GM04503 (cell line): Measurements from ENCODE around the gene AFAP1L1.
"Not testable (repeated sequence)": the region's sequence is repeated elsewhere in the genome, so short reads cannot be mapped to it uniquely, and the experiment has no call there.

Experiments
- DNase-seq: peaks from one replicate; pipeline ENCODE4 v3.0.0-alpha.2; 2012; ENCODE audit warnings: low read depth

AFAP1L1 gene

DNA sequence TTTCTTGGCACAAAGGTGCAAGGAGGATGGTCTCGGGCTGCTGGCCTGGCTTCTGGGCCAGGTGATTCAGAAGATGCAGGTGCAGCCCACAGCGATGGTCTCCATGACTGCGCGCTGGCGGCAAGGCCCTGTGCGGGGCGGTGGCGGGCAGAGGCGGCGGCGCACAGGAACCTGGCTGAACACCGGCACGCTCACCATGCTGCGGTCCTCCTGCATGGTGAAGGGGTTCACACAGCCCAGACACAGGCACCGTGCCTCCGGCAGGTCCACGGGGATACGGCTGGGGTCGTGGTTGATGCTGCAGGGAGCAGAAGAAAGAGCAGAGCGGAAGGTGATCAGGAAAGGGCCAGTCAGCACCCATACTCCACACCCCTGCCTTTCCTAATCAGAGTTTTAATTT, 102.6 kb downstream of the AFAP1L1 start:
- DNase-seq: no peak

DNA sequence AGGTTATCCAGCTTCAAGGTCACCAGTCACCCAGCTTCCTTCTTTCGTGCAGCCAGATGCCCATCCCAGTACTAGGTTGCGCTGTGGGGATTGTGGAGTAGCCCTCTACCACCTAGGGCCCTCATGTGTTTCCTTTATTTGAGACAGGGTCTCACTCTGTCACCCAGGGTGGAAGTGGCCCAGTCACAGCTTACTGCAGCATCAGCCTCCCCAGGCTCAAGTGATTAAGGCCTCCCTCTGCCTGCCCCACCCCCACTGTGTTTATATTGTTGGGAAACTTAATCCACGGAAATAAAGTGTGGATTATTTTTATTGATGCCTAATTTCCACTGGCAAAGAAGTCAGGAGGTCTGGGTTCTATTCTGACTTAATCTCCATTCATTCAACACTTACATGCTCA, 103.1 kb downstream of the AFAP1L1 start:
- no peak for DNase-seq

DNA sequence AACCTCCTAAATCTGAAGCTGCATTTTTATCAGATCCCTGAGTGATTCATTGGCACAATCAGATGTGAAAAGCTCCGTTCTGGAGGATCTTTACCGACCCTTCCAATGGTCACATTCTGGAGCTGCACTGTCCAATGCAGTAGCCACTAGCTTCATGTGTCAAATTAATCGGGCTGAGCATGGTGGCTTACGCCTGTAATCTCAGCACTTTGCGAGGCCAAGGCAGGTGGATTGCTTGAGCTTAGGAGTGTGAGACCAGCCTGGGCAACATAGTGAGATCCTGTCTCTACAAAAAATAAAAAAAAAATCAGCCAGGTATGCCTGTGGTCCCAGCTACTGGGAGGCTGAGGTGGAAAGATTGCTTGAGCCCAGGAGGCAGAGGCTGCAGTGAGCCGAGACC, 103.8 kb downstream of the AFAP1L1 start:
- DNase-seq: no peak

DNA sequence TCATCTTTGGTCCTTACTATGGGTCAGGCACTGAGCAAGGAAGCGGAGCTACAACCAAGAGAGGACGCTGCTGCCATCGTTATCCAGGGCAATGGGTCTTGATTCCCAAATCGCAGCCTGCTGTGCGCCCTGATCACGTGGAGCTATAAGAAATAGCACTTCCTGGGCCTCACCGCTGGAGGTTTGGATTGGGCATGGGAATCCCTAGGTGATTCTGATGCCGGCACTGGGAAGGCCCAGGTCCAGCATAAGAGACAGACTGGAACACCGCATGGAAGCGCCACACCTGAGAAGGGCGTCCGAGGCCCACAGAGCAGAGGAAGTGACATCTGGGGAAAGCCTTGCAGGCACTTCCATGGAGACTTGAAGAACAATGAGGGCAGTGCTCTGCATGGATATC, 104.4 kb downstream of the AFAP1L1 start:
- no peak for DNase-seq

DNA sequence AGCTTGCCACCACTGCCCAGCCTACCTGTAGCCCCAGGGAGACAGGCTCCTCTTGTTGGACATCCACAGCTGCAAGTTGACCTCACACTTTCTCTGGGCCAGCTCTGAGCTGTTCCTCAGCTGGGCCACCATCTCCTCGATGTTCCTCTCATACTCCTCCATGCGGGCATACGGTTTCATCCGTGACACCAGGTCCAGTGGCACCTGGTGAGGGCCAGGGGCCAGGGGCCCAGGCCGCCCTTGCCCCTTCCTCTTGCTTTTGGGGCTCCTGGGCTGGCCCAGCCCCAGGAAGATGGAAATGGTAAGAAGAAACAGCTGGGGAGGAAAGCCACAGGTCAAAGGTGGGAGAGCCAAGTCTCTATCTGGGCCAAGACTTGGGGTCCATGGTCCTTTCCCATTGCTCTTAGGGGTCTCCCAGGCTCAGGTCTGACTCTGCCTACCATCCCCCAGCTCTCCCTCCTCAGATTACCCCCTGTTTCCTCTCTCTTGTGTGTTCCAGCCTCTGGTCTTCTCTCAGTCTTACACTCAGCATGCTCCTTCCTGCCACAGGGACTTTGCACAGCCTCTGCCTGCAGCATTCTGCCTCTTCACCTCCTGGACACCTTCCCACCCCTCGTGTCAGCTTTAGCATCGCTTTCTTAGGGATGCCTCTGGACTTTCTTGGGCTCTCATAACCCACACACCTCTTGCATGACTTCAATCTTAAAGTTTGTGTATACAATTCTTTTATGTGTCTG, 105.2 kb downstream of the AFAP1L1 start:
- no peak for DNase-seq

DNA sequence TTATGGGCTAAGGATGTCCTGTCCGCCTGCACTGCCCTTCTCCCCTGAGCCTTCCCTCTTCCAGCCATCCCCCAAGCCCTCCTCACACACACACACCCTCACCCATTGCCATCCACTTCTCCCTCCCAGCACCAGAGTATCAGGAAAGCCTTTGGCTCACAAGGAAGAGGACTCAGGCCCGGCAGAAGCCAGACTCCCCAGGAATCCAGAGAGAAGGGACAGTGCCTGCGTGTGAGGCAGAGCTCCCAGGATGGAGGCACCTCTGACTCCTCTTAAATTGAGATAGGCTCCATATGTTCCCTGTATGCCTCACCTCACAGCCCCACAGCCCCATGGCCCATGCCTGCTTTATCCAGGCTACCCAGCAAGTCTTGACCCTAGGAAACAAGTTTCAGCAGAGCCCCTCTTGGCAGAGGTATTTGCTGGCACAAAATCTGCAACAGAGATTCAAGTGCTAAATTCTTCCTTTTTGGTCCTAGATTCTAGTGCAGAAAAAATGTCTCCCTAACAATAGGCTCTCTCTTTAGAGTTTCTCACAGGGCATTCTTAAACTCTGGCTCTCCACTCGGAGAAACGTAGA, 106.7 kb downstream of the AFAP1L1 start:
- DNase-seq: no peak

DNA sequence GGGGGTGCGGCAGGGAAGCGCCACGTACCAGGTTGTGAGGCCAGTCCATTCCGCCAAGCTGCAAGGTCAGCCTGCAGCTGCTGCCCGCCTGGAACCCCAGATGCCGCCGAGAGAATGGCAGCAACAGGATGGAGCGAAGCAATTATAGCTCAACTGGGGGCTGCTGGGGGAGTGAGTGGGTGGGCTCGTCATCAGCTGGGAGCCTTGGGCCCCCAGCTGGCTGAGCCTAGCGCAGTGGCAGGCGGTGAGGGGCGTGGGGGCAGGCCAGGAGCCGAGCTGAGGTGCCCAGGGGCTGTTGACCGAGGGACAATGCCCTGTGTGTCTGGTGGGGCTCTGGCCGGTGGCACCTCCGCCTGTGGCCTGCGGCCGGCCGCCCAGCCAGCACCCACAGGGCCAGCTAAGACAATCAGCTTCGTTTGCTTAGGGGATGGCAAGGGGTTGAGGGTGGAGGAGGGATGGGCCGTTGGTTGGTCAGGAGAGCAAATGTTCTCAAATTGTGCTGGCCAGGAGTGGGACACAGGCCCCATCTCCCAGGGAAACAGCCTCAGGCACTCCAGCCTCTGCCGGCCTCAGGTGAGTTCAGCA, 107.6 kb downstream of the AFAP1L1 start, which contains the start of gene IL17B:
IL17B (minus strand) TSS at position 116 of the 585 bp plus-strand sequence; CDS start at position 49, 67 bp downstream.
- no peak for DNase-seq

DNA sequence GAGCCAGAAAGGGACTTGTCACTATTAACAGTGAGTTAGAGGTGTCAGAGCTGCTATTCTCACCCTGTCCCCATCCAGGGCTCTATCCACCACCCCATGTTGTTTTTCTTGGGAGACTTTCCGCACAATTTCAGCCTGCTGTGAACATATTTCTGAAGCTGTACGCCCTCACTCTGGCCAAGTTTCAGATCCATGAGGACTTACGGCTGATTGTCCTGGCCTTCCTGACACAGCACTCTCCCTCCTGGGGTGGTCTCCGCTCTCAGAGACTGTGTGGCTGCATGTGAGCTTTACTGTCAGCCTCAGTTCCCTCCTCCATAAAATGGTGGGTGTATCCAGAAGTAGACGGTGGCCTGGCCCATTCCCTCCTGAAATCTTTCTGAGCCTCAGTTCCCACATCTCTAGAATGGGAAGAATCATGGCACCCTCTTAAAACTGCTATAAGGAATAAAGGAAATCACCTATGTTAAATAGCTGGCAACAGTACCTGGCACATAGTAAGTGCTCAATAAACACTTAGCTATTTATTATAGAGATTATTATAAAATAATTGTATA, 108.2 kb downstream of the AFAP1L1 start:
- no peak for DNase-seq

DNA sequence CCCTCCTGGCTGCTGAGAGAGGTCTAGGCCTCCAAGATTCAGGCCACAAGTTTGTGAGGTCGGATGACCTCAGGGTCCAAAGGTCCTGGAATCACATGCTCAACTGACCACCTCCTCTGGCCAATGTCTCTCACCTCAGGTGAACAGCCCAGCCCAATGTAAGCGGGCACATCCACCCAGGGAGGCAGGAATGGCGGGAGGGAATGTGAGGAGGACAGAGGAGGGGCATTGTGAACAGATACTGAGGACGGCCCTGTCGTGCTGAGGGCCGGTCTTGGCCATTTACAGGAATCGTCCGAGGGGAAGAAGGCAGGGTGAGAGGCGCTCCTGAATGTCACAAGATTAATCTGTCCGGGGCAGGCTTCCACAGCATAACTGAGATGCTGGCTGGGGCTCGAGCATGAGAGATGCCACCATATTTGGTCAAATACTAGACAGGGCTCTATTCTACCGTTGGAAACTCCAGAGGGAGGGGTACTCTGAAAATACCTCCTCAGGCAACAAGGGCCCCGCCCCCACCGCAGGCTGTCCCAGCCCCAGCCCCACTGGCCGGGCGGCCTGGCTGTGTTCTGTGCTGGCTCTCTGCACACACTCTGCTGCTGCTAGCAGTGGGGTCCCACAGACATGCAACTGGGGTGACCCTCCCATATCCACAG, 108.9 kb downstream of the AFAP1L1 start:
- no peak for DNase-seq

DNA sequence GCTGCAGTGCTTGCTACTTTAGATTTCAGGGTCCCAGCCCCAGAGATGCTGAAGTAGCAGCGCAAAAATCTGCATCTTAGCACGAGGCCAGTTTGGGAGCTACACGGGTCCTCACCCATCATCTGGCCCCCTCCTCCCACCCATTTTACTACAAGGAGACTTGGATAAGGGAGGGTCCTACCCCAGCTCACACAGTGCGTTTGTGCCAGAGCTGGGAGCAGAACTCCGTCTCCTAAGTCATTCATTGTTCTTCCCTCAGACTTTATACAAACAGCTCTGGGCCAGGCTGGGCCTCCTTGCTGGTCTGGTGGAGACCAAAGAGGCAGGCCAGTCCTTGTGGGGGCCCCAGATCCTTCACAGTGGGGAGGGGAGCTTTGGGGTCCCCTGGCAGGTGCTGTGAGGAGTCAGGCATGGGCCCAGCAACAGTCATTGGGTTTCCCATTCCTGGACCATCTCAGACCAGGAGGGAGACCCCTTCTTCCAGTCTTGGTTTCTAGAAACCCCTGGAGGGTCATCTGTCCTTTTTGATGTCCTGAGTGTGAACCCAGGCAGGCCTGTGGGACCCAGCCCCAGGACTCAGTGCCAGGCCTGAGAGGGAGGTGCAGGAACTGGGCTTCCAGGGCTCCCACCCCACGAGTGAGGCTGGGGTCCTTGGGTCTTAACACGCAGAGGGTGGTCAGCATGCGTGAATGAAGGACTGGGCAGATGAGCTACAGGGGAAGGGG, 109.8 kb downstream of the AFAP1L1 start:
- no peak for DNase-seq

DNA sequence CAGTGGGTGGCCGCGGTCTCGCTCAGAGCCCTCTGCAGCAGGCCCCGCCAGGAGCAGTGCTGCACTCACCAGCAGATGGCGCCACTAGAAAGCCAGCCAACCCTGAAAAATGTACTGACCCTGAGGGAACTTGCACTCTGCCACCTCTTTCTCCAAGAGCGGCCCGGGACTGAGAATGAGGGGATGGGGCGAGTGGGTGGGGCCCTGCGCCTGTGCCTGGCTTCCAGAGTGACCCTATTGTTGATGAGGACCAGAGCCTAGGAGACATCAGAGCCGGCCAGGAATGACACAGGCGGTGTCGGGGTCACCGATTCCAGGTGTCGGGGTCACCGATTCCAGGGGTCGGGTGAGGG, 110.3 kb downstream of the AFAP1L1 start:
- DNase-seq: no peak

DNA sequence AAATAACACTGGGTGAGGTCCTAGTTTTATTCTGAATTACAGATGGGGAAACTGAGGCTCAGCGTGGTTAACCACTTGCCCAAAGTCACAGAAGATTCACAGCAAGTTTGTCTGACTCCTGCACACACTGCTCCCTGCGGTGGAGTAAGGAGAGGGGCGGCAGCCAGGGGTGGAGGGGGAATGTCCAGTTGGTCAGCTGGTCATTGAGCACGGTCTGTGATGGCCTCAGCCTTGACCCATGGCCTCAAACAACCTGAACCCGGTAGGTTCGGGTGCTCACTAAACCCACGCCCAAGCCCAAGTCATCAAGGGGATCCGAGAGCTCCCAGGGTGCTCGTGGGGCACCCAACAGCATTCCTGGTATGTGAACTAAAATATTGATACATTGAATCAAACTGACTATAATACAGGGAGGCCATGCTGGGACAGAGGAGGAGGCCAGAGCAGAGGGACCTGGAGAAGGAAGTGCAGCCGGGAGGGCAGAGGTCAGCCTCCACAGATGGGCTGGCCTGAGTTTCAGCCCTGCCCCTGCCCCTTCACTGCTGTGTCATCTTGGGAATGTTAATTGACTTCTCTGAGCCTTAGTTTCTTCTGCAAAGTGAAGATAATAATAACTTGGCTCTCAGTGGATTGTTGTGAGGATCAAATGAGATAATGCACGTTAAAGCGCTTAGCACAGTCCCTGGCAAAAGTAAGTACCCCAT, 111.0 kb downstream of the AFAP1L1 start:
- DNase-seq: no peak

DNA sequence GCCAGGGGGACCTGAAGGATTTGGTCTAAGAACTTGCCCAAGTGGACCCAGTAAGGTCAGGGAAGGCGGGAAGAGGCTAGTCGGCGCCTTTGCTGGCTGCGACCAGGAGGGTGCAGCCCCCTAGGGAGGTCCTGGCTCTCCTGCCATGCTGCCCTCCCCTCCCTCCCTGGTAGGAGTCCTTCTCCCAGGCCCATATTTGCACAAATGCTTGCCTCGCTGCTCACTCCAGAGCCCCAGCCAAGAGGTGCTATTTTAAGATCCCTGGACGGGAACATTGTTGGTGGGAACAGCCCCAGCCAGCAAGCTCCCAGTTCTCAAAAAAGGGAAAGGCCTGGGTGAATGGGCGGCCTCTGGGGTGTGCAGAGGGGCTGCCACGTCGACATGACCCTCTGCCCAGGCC, 111.7 kb downstream of the AFAP1L1 start:
- DNase-seq: no peak

DNA sequence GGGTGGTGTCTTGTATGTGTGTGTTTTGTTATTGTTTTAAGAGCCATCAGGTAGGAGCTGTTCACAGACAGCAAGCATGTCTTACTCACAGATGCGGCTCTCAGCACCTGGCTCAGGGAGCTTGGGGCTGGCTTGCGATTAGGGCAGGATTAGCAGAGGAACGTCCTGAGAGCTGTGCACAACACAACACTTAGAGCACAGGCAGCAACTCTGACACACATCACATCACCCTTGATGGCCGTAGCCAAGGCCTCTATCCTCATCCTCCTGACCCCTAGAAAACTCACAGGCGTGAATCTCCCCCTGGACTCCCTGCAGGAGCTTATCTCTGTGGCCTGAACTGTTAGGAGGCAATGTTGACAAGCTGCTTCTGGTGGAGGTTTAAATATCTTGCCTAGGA, 114.5 kb downstream of the AFAP1L1 start:
- DNase-seq: no peak

DNA sequence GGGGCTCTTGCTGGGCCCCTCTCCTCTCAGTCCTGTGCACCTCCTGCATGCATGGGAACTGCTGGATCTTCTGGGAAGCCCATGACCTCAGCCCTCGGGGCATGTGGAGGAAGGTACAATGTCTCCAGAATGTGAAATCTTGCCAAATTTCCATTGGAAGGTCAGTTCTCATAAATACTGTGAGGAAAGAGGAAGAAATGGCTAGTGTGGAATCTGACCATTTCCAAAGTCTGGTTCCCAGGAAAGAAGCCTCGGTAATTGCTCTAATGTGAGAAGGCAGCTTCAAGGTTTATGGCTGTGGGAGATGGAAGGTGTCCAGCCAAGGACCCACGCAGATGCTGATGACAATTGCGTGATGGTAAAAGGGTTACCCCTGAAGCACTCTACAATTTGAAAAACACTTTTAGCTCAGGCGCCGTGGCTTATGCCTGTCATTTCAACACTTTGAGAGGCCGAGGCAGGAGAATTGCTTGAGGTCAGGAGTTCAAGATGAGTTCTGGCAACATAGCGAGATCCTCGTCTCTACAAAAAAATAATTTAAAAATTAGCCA, 115.5 kb downstream of the AFAP1L1 start:
- peak; percentile 92 for DNase-seq

DNA sequence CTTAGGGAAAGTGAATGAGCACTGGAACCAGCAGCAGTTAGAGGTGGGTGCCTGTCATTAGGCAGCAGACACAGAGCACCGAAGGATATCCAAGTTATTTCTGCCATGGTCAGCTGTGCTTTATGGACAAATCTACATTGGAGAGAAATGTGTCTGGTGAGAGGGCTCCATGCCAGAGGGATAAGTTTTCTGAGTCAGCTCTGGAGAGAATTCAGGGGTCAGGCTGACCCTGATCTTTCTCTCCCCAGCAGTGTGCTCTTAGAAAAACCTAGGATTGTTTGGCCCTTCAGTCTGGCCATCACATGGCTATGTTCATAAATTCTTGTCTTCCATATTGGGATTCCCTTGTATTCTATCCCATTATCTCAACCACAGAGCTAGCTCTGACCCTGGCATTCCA, 116.3 kb downstream of the AFAP1L1 start:
- no peak for DNase-seq

DNA sequence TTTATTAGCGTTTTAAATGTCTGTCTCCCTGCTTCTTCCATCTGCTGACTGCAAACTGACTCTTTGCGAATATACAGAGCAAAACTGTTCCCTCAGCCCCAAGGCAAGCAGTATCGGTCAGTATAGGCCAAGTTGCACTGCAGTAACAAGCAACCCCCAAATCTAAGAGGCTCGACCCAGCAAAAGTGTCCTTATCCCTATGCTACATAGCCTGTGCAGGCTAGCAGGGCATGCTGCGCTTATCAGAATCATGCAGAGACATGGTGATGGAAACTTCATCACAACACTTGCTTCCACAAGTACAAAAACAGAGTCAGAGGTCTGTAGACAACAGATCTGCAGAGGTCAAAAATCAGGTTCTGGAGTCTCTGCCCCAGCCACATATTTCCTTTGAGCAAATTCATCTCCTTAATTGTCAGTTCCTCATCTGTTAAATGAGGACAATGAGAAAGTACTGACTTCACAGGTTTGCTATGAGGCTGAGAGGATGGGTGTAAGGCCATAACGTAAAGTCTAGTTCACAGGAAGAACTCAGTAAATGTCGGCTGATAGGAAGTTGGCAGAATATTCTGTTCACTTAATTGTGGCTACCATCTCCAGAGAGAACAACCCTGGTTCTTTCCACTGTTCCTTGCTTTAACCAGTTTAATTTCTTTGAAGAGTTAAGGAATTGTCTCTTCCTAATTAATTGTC, 117.0 kb downstream of the AFAP1L1 start:
- DNase-seq: no peak

DNA sequence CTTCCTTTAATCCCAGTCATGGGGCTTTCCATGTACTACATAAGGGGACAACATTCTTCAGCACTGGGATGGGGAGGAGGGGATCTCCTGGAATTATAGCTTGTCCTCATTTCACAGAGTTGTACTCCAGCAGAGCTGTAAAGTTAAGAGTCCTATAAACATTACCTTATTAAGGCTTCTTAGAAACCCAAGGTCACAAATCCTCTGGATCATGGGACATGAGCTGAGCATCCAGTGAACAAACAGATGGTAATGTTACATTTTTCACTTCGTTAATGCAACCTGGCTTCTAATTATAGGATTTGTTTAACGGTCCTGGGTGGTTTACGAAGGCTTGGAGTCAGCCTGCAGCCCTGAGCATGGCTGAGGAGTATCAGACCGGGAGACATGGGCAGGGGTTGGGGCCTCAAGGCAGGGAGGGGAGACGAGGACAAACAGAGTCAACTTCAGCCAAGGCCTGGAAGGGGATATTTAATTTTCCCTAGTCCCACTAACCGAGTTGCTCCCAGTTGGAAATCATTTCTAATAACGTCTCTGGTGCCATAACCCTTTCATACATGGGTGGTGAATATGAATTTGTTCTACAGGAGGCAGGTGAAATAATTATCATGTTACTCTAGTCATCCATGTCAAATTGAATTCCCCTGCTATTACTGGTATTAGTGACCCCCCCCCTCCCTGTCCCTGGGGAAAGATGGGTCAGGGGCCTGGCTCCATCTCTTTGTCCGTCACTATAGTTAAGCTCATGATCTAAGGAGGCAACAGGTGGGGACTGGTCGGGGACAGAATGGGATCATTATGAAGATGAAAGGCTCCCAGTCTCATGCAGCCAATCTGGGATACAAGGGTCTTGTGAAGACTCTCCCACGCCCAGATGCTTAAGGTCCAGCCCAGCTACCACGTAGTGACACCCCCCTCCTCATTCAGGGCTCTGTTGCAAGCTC, 118.2 kb downstream of the AFAP1L1 start:
- no peak for DNase-seq

DNA sequence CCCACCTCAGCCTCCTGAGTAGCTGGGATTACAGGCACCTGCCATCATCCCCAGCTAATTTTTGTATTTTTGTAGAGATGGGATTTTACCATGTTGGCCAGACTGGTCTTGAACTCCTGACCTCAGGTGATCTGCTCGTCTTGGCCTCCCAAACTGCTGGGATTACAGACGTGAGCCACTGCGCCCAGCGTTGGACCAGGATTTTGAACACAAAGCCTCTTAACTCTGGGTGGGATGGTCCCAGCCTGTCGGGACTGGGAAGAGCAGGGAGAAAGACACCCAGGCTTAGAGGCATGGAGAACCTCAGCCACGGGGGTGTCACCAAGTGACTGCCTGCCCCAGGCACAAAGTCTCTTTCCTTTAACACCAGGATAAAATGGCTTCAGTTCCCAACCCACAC, 119.4 kb downstream of the AFAP1L1 start:
- not testable (repeated sequence) for DNase-seq
